ENCODE results near the gene PEX16.

PEX16 gene

GRCh38 chr11:45939836-45940235 is 22.2 kb upstream of the PEX16 start:
- H3K27me3 ChIP-seq (ENCODE audit: insufficient read depth, low read depth, severe bottlenecking) = no peaks in the 10 kb centered on the region
- no peak for DNase-seq
- no peak overlapping the region for H3K4me3 ChIP-seq (ENCODE audit: low read depth, low read length)
- H3K27ac ChIP-seq = no peak overlapping the region
- no peaks in the 10 kb centered on the region for H3K9me3 ChIP-seq (ENCODE audit: severe bottlenecking)
- no peak for TF ChIP-seq CTCF (IDR thresholded peaks at IDR 0.05; ENCODE audit: low read depth, low read length)
- H3K36me3 ChIP-seq = peaks cover 12% of the 10 kb centered on the region

GRCh38 chr11:45937916-45938315 is 20.2 kb upstream of the PEX16 start:
- Histone ChIP-seq H3K36me3 (peaks cover 27% of the 10 kb centered on the region), H3K9me3 (ENCODE audit: severe bottlenecking) (no peaks in the 10 kb centered on the region), H3K27me3 (ENCODE audit: insufficient read depth, low read depth, severe bottlenecking) (no peaks in the 10 kb centered on the region), H3K4me3 (ENCODE audit: low read depth, low read length) (no peak overlapping the region), H3K27ac (no peak overlapping the region)
- TF ChIP-seq CTCF (IDR thresholded peaks at IDR 0.05; ENCODE audit: low read depth, low read length) = no peak
- DNase-seq = no peak

GRCh38 chr11:45936511-45937054 is 18.9 kb upstream of the PEX16 start:
- H3K27me3 ChIP-seq (ENCODE audit: insufficient read depth, low read depth, severe bottlenecking) = no peaks in the 10 kb centered on the region
- peaks cover 27% of the 10 kb centered on the region for H3K36me3 ChIP-seq
- H3K4me3 ChIP-seq (ENCODE audit: low read depth, low read length) = no peak overlapping the region
- TF ChIP-seq CTCF (IDR thresholded peaks at IDR 0.05; ENCODE audit: low read depth, low read length) = no peak
- no peak overlapping the region for H3K27ac ChIP-seq
- H3K9me3 ChIP-seq (ENCODE audit: severe bottlenecking) = no peaks in the 10 kb centered on the region
- DNase-seq = no peak

GRCh38 chr11:45935349-45936064 is 17.8 kb upstream of the PEX16 start:
- Histone ChIP-seq H3K9me3 (ENCODE audit: severe bottlenecking) (no peaks in the 10 kb centered on the region), H3K4me3 (ENCODE audit: low read depth, low read length) (no peak overlapping the region), H3K27me3 (ENCODE audit: insufficient read depth, low read depth, severe bottlenecking) (no peaks in the 10 kb centered on the region), H3K27ac (no peak overlapping the region), H3K36me3 (peaks cover 27% of the 10 kb centered on the region)
- no peak for TF ChIP-seq CTCF (IDR thresholded peaks at IDR 0.05; ENCODE audit: low read depth, low read length)
- no peak for DNase-seq

GRCh38 chr11:45934580-45935318 is 17.1 kb upstream of the PEX16 start:
- H3K27ac ChIP-seq = no peak overlapping the region
- no peaks in the 10 kb centered on the region for H3K9me3 ChIP-seq (ENCODE audit: severe bottlenecking)
- H3K27me3 ChIP-seq (ENCODE audit: insufficient read depth, low read depth, severe bottlenecking) = no peaks in the 10 kb centered on the region
- no peak overlapping the region for H3K4me3 ChIP-seq (ENCODE audit: low read depth, low read length)
- no peak for DNase-seq
- peaks cover 27% of the 10 kb centered on the region for H3K36me3 ChIP-seq
- no peak for TF ChIP-seq CTCF (IDR thresholded peaks at IDR 0.05; ENCODE audit: low read depth, low read length)

Measured in WERI-Rb-1 (cell line).